ENCODE results near the gene GBP4.

GBP4 gene

DNA sequence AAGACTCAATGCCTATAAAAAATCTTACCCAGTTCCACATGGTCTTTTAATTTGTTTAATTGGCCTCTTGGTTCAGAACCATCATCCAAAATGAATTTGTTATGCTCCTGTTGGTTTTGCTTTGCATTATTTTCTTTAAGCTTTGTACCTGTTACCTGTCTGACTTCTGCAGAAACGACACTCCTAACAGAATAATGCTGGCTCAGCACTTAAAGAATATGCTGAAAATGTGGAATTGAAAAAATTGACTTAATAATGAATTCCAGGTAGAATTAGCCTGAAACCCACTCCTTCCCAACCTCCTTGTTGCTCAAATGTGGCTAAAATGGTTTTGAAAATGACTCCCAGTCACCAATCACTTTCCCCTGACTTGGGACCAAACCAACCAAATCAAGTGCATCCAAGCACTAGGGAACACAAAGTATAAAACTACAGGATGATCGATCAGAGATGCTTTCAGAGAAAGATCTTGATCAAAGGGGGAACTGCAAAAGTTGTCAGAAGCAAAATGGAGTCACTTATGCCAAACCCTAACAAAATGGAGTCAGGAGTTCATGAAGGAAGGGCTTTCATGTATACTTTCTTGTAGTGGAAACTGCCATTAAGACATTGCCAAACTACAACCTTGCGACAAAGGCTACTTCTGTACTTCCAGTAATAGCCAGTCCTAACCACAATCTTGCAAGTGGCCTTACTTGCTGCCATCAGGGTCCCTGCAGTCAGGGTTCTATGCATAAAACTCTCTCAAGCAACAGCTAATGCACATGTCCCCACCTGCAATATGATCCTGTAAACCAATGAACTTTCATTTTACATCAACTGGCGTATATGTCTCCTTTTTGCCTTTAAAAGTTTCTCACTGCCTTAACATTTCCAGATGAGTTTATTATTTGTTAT is 28.3 kb downstream of the GBP4 start:
- no peak for DNase-seq (ENCODE audit: low read depth, low spot score)

DNA sequence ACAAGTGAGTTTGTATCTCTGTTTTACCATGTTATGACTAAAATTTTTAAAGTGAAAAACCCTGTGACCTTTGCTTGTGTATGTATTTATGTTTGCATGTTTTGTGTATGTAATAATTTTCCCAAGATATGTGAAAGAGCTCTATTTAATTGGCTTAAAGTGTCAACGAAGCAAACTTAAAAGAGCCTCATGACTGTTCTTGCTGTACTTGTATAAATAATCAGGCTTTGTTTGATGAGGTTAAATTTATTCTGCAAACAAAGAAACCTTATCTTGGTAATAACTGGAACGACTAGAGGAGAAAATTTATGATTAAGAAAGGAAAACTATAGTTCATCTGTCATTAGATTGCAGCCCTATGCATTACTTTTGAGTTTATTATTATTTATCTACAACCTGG is 29.6 kb downstream of the GBP4 start:
- DNase-seq (ENCODE audit: low read depth, low spot score), result no peak

DNA sequence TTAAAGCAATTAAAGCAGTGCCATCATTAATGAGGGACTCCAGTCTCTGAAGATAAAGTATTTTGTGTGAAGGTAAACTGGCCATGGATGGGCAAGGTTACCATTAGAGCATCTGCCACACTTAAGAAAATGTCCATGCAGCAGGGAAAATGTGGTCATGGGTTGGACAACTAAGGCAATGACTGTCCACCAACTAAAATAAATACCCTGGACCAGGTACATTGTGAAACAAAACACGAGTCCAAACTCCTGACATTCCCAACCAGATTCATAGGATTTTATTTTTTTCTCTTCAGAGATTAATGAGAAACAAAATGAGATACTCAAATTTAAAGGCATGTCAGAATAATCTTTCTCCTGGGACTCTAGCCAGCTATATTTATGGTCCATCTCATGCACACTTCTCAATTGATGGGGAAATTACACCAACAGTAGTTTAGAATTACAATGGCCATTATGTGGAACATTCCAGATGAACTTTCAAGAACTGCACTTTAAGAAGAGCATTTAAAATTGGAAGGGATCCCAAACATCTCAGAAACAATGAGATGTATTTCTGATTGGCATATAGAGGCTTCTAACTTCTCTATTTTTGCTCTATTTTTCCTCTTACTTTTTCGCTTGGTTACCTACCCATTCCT is 31.0 kb downstream of the GBP4 start:
- DNase-seq (ENCODE audit: low read depth, low spot score), result no peak

DNA sequence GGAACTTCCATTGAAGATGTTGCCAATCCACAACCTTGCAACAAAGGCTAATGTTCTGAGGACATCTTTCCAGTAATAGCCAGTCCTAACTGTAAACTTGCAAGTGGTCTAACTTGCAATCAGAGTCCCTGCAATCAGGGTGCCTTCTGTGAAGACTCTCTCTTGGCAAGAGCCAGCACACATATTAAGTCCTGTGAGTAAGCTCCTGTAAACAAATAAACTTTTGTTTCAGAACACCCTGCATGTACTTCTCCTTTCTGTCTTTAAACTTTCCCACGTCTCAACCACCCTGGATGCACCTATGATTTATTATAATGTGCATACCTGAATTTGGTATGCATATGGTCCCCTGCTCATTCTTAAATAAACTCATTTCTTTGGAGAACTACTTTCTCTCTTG is 32.0 kb downstream of the GBP4 start:
- no peak for DNase-seq (ENCODE audit: low read depth, low spot score)

DNA sequence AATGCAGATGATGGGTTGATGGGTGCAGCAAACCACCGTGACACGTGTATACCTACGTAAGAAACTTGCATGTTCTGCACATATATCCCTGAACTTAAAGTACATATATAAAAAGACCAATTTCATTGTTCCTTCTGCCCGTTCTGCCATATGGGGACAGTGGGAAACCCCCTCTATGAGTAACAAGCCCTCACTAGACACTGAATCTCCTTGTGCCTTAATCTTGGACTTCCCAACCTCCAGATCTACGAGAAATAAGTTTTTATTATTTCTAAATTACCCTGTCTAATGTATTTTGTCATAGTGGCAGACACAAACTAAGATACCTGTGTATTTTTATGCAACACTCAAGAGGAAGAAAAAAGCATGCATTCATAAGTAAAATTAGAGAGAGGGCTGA is 32.9 kb downstream of the GBP4 start:
- DNase-seq (ENCODE audit: low read depth, low spot score), result no peak

DNA sequence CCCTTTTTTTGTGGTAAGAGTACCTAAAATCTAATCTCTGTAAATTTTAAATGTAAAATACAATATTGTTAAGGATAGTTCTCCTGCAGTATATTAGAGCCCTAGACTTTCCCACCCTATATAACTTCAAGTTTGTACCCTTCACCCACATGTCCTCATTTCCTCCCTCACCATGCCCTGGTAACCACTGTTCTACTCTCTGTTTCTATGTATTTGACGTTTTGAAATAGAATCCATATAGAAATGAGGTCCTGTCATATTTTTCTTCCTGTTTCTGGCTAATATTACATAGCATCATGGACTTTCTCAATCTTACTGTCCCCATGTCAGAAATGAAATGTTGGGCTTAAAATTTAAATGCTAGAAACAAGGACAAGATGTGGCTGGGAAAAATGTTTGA is 47.7 kb downstream of the GBP4 start:
- DNase-seq (ENCODE audit: low read depth, low spot score), result no peak

DNA sequence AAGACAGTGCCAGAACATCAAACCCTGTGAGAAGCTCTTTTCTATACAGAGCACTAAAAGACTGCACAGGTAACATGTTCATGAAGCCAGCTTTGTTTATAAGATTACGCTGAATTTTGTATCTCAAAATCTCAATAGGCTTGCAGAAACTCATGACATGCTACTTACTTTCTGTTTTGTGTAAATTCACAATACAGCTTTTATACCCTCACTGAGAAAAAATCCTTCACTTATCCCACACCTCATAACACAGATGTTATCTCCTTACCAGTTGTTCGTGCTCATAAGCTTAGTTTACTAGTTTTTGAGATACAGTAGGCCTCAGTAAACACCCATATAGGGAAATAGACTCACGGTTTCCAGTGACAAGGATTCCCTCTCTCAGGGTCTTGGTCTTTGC is 48.8 kb downstream of the GBP4 start:
- no peak for DNase-seq (ENCODE audit: low read depth, low spot score)

DNA sequence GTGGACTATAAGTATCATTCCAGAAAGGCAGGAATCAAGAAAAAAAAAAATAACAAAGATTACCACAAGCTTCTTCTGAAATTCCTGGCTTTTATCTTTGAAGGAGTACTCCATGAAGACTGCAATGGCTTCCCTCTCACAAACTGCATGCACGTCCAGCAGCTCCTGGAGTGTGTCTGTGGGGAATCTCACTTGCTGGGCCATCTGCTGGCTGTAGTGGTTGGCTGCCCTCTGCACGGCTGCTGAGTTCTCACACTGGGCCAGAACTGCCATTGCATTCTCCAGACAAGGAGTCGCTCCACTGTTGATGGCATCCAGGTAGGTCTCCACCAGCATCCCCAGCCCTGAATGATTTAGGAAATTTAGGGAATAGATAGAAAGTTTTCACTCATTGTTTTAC is 49.5 kb downstream of the GBP4 start:
- DNase-seq (ENCODE audit: low read depth, low spot score), result peak; percentile 12

DNA sequence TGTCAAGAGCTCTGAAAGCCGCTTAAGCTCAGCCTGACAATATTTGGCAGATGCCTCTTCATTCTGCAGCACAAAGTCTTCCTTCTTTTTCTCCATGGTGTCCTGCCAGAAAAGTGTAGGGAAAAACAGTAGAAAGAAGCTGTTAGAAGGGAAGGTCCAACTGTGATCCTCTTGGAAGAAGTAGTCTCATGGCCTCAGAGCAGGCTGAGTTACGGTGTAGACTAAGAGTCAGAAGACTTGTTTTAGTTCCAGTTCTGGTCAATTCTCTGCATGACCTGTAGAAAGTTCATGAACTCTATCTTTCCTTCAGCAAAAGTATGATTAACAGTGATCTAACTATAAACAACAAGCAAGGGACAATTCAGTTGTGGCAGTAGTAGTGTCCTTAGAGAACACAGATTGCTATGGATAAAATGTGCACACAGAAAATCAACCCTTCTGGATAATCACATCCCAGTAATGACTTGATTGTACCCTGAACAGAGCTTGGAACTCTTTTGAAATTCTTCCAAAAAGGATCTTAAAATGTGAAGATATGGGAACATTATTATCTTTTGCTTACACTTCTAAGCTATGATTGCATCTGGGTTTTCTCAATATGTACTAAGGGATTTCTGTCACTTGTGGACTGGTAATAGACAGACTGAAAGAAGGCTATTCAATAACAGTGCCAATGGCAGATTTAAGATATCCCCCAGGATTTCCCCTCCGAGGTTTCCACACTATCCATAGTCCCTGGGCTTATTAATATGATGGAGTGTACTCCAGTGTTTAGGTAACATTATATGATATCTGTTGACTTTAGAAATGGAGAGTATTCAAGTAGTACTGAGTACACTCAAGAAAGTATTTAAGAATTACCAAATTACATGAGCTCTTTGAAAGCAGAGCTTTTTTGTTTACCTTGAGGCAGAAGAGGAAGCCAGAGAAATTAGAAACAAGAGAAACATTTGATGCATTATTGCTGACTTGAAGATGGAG is 50.8 kb downstream of the GBP4 start:
- no peak for DNase-seq (ENCODE audit: low read depth, low spot score)

DNA sequence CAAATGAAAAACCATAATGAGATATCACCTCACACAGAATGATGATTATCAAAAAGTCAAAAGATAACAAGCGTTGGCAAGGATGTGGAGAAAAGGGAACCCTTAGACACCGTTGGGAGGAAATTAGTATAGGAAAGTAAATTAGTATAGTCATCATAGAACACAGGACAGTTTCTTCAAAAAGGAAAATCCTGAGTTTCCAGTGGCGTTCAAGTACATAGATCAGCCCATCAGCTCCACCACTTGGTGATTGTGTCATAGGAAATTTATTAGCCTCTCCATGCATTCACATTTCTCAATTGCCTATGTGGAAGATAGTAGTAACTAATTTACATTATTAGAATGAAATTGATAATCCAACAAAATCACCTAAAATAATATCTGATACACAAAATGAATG is 52.0 kb downstream of the GBP4 start:
- DNase-seq (ENCODE audit: low read depth, low spot score), result no peak

DNA sequence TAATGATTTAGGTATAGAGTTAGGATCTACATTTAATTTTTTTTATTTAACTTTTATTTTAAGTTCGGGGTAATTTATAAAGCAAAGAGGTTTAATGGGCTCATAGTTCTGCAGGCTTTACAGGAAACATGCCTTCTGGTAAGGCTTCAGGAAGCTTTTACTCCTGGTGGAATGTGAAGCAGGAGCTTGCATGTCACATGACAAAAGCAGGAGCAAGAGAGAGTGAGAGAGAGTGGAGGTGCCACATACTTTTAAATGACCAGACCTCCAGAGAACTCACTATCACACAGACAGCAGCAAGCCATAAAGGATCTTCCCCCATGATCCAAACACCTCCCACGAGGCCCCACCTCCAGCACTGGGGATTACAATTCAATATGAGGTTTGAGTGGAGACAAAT is 55.3 kb downstream of the GBP4 start:
- no peak for DNase-seq (ENCODE audit: low read depth, low spot score)

DNA sequence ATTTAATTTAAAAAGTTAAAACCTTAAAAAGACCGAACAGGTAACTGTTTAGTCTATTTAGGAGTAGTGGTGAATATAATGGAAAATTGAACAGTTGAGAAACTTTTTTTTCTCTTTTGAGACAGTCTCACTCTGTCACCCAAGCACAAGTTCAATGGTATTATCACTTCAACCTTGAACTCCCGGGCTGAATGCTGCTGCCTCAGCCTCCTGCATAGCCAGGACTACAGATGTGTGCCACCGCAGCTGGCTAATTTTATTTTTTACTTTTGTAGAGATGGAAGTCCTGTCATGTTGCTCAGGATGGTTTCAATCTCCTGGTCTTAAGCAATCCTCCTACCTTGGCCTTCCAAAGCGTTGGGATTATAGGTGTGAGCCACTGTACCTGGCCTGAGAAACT is 56.6 kb downstream of the GBP4 start:
- no peak for DNase-seq (ENCODE audit: low read depth, low spot score)

DNA sequence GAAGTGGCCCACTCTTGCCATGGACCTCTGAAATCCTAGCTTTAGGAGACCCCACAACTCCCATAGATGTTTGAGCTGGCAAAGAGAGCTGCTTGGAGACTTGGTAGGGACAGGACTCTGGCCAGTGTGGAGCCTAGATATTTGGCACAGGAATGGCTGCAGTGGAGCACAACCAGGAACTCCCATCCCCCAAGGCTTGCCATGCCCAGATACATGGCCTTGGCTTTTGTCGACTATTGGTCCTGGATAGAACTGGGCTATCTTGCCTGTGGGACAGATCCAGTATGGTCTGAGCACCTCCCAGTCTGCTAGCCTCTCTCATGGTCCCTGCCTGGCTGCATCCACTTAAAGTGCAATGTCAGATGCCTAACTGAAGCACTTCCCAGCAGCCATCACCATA is 65.0 kb downstream of the GBP4 start:
- DNase-seq (ENCODE audit: low read depth, low spot score), result no peak
